ENCODE measurements around the gene ZFR. TPM values are rescaled to one million over a fixed set of nuclear protein-coding genes. Genes with fewer than 3 reads are reported as not detected.
A peak's percentile ranks its signal among the peaks of the same experiment; 100 is the strongest.

Gene ZFR
- total and polyA plus RNA-seq, 4 donors = 40.4 to 64.9 (median 59.4) TPM

GRCh38 chr5:32445287-32445758, 783 bp upstream of the ZFR start:
- no peak for DNase-seq
- no peak for ATAC-seq (ENCODE audit: low FRiP score)
- H3K36me3 ChIP-seq (ENCODE audit: control insufficient read depth in 1 of 2, insufficient read depth in 2 of 2, low read length in 1 of 2) = no peaks in the 10 kb centered on the region
- H3K4me3 ChIP-seq (ENCODE audit: low read length in 2 of 2) = no peak overlapping the region
- WGBS, 2 donors = 74 to 84% methylated on average over 10 of the region's 10 CpGs
- H3K27me3 ChIP-seq (ENCODE audit: control insufficient read depth in 1 of 2, insufficient read depth in 2 of 2, low read length in 1 of 2) = no peaks in the 10 kb centered on the region
- H3K4me1 ChIP-seq (ENCODE audit: control insufficient read depth in 1 of 2, insufficient read depth in 2 of 2, low read length in 2 of 2) = no peaks in the 10 kb centered on the region
- intact Hi-C loops (cut with DNase I) = no loop called here
- H3K9me3 ChIP-seq (ENCODE audit: control insufficient read depth, low read length) = no peaks in the 10 kb centered on the region
- H3K27ac ChIP-seq (ENCODE audit: low read depth in 1 of 2, low read length in 2 of 2) = no peak overlapping the region

- peak overlapping the region; percentile 91 to 93 for H3K4me3 ChIP-seq (ENCODE audit: low read length in 2 of 2)
- DNase-seq (peak; percentile 64 to 84), ATAC-seq (ENCODE audit: low FRiP score) (peak; percentile 78)
- intact Hi-C loops (cut with DNase I) = no loop called here
- WGBS, 2 donors = 0 to 1% methylated on average over 45 to 83 of the region's 83 CpGs
- no peaks in the 10 kb centered on the region for H3K36me3 ChIP-seq (ENCODE audit: control insufficient read depth in 1 of 2, insufficient read depth in 2 of 2, low read length in 1 of 2)
- no peaks in the 10 kb centered on the region for H3K27me3 ChIP-seq (ENCODE audit: control insufficient read depth in 1 of 2, insufficient read depth in 2 of 2, low read length in 1 of 2)
- H3K4me1 ChIP-seq (ENCODE audit: control insufficient read depth in 1 of 2, insufficient read depth in 2 of 2, low read length in 2 of 2) = no peaks in the 10 kb centered on the region
- H3K9me3 ChIP-seq (ENCODE audit: control insufficient read depth, low read length) = no peaks in the 10 kb centered on the region
- peak overlapping the region; percentile 83 to 94 for H3K27ac ChIP-seq (ENCODE audit: low read depth in 1 of 2, low read length in 2 of 2)
These were observed 754 bp downstream of the ZFR start for GRCh38 chr5:32443541-32444430.

GRCh38 chr5:32443145-32443540, 1.4 kb downstream of the ZFR start:
- 7 to 8% methylated on average over 7 of the region's 7 CpGs for WGBS, 2 donors
- no peaks in the 10 kb centered on the region for H3K4me1 ChIP-seq (ENCODE audit: control insufficient read depth in 1 of 2, insufficient read depth in 2 of 2, low read length in 2 of 2)
- peak overlapping the region; percentile 43 to 45 for H3K27ac ChIP-seq (ENCODE audit: low read depth in 1 of 2, low read length in 2 of 2)
- no peaks in the 10 kb centered on the region for H3K27me3 ChIP-seq (ENCODE audit: control insufficient read depth in 1 of 2, insufficient read depth in 2 of 2, low read length in 1 of 2)
- no peak for DNase-seq
- intact Hi-C loops (cut with DNase I) = no loop called here
- H3K36me3 ChIP-seq (ENCODE audit: control insufficient read depth in 1 of 2, insufficient read depth in 2 of 2, low read length in 1 of 2) = no peaks in the 10 kb centered on the region
- no peaks in the 10 kb centered on the region for H3K9me3 ChIP-seq (ENCODE audit: control insufficient read depth, low read length)
- ATAC-seq (ENCODE audit: low FRiP score) = no peak
- H3K4me3 ChIP-seq (ENCODE audit: low read length in 2 of 2) = peak overlapping the region; percentile 91 to 93

GRCh38 chr5:32439086-32439642, 5.4 kb downstream of the ZFR start:
- Histone ChIP-seq H3K4me3 (ENCODE audit: low read length in 2 of 2) (no peak overlapping the region), H3K4me1 (ENCODE audit: control insufficient read depth in 1 of 2, insufficient read depth in 2 of 2, low read length in 2 of 2) (peaks cover 2% of the 10 kb centered on the region in 2 donors), H3K9me3 (ENCODE audit: control insufficient read depth, low read length) (no peaks in the 10 kb centered on the region), H3K27me3 (ENCODE audit: control insufficient read depth in 1 of 2, insufficient read depth in 2 of 2, low read length in 1 of 2) (no peaks in the 10 kb centered on the region), H3K27ac (ENCODE audit: low read depth in 1 of 2, low read length in 2 of 2) (no peak overlapping the region), H3K36me3 (ENCODE audit: control insufficient read depth in 1 of 2, insufficient read depth in 2 of 2, low read length in 1 of 2) (no peaks in the 10 kb centered on the region)
- WGBS, 2 donors = 66 to 69% methylated on average over 3 of the region's 3 CpGs
- ATAC-seq (ENCODE audit: low FRiP score) (no peak), DNase-seq (no peak)
- intact Hi-C loops (cut with DNase I) = no loop called here

GRCh38 chr5:32436553-32437242, 7.8 kb downstream of the ZFR start:
- no peak for DNase-seq
- Histone ChIP-seq H3K27ac (ENCODE audit: low read depth in 1 of 2, low read length in 2 of 2) (no peak overlapping the region), H3K36me3 (ENCODE audit: control insufficient read depth in 1 of 2, insufficient read depth in 2 of 2, low read length in 1 of 2) (no peaks in the 10 kb centered on the region), H3K27me3 (ENCODE audit: control insufficient read depth in 1 of 2, insufficient read depth in 2 of 2, low read length in 1 of 2) (no peaks in the 10 kb centered on the region), H3K4me1 (ENCODE audit: control insufficient read depth in 1 of 2, insufficient read depth in 2 of 2, low read length in 2 of 2) (peaks cover 2% of the 10 kb centered on the region in 2 donors), H3K9me3 (ENCODE audit: control insufficient read depth, low read length) (no peaks in the 10 kb centered on the region), H3K4me3 (ENCODE audit: low read length in 2 of 2) (no peak overlapping the region)
- 72 to 76% methylated on average over 4 of the region's 4 CpGs for WGBS, 2 donors
- intact Hi-C loops (cut with DNase I) = no loop called here
- no peak for ATAC-seq (ENCODE audit: low FRiP score)

- Histone ChIP-seq H3K4me1 (ENCODE audit: control insufficient read depth in 1 of 2, insufficient read depth in 2 of 2, low read length in 2 of 2) (peaks cover 2% of the 10 kb centered on the region in 2 donors), H3K9me3 (ENCODE audit: control insufficient read depth, low read length) (no peaks in the 10 kb centered on the region)
- ATAC-seq (ENCODE audit: low FRiP score) = no peak
These were observed 9.2 kb downstream of the ZFR start for GRCh38 chr5:32435383-32435782.

GRCh38 chr5:32434221-32434620, 10.3 kb downstream of the ZFR start:
- ATAC-seq (ENCODE audit: low FRiP score) (no peak), DNase-seq (no peak)
- WGBS, 2 donors = 42 to 51% methylated on average over 1 of the region's 1 CpG
- no peaks in the 10 kb centered on the region for H3K36me3 ChIP-seq (ENCODE audit: control insufficient read depth in 1 of 2, insufficient read depth in 2 of 2, low read length in 1 of 2)
- H3K27me3 ChIP-seq (ENCODE audit: control insufficient read depth in 1 of 2, insufficient read depth in 2 of 2, low read length in 1 of 2) = no peaks in the 10 kb centered on the region
- no peaks in the 10 kb centered on the region for H3K9me3 ChIP-seq (ENCODE audit: control insufficient read depth, low read length)
- peaks cover 2% of the 10 kb centered on the region in 2 donors for H3K4me1 ChIP-seq (ENCODE audit: control insufficient read depth in 1 of 2, insufficient read depth in 2 of 2, low read length in 2 of 2)
- H3K27ac ChIP-seq (ENCODE audit: low read depth in 1 of 2, low read length in 2 of 2) = no peak overlapping the region
- no peak overlapping the region for H3K4me3 ChIP-seq (ENCODE audit: low read length in 2 of 2)
- intact Hi-C loops (cut with DNase I) = no loop called here

More at GRCh38 chr5:32435383-32435782, 9.2 kb downstream of the ZFR start:
- 54 to 58% methylated on average over 3 of the region's 3 CpGs for WGBS, 2 donors
- intact Hi-C loops (cut with DNase I) = no loop called here
- DNase-seq = no peak
- H3K36me3 ChIP-seq (ENCODE audit: control insufficient read depth in 1 of 2, insufficient read depth in 2 of 2, low read length in 1 of 2) = no peaks in the 10 kb centered on the region
- no peaks in the 10 kb centered on the region for H3K27me3 ChIP-seq (ENCODE audit: control insufficient read depth in 1 of 2, insufficient read depth in 2 of 2, low read length in 1 of 2)
- no peak overlapping the region for H3K4me3 ChIP-seq (ENCODE audit: low read length in 2 of 2)
- H3K27ac ChIP-seq (ENCODE audit: low read depth in 1 of 2, low read length in 2 of 2) = no peak overlapping the region

GRCh38 chr5:32432633-32433032, 11.9 kb downstream of the ZFR start:
- no peak overlapping the region for H3K27ac ChIP-seq (ENCODE audit: low read depth in 1 of 2, low read length in 2 of 2)
- H3K4me3 ChIP-seq (ENCODE audit: low read length in 2 of 2) = no peak overlapping the region
- H3K4me1 ChIP-seq (ENCODE audit: control insufficient read depth in 1 of 2, insufficient read depth in 2 of 2, low read length in 2 of 2) = peaks cover 2% of the 10 kb centered on the region in 2 donors
- no peaks in the 10 kb centered on the region for H3K9me3 ChIP-seq (ENCODE audit: control insufficient read depth, low read length)
- no peaks in the 10 kb centered on the region for H3K27me3 ChIP-seq (ENCODE audit: control insufficient read depth in 1 of 2, insufficient read depth in 2 of 2, low read length in 1 of 2)
- DNase-seq (no peak), ATAC-seq (ENCODE audit: low FRiP score) (no peak)
- 97 to 99% methylated on average over 3 of the region's 3 CpGs for WGBS, 2 donors
- no peaks in the 10 kb centered on the region for H3K36me3 ChIP-seq (ENCODE audit: control insufficient read depth in 1 of 2, insufficient read depth in 2 of 2, low read length in 1 of 2)
- intact Hi-C loops (cut with DNase I) = no loop called here
